WI38 (cell line): ENCODE results near the gene FAM124A.

ENCODE experiments used
- H3K4me3 ChIP-seq: 2 replicates; pipeline ENCODE4 v1.5.1; 2011; ENCODE audit warnings: low read depth, mild to moderate bottlenecking, control low read depth, low read length
- TF ChIP-seq, protein P1 (sequence below): IDR thresholded peaks from 2 replicates; pipeline ENCODE4 v1.5.1; 2012; ENCODE audit warnings: low read depth, mild to moderate bottlenecking, control low read depth, low read length

Gene FAM124A

GRCh38 chr13:51318876-51319275, 96.7 kb downstream of the FAM124A start:
- no peak overlapping the region for H3K4me3 ChIP-seq
- TF ChIP-seq, protein P1, sequence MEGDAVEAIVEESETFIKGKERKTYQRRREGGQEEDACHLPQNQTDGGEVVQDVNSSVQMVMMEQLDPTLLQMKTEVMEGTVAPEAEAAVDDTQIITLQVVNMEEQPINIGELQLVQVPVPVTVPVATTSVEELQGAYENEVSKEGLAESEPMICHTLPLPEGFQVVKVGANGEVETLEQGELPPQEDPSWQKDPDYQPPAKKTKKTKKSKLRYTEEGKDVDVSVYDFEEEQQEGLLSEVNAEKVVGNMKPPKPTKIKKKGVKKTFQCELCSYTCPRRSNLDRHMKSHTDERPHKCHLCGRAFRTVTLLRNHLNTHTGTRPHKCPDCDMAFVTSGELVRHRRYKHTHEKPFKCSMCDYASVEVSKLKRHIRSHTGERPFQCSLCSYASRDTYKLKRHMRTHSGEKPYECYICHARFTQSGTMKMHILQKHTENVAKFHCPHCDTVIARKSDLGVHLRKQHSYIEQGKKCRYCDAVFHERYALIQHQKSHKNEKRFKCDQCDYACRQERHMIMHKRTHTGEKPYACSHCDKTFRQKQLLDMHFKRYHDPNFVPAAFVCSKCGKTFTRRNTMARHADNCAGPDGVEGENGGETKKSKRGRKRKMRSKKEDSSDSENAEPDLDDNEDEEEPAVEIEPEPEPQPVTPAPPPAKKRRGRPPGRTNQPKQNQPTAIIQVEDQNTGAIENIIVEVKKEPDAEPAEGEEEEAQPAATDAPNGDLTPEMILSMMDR: no peak

DNA sequence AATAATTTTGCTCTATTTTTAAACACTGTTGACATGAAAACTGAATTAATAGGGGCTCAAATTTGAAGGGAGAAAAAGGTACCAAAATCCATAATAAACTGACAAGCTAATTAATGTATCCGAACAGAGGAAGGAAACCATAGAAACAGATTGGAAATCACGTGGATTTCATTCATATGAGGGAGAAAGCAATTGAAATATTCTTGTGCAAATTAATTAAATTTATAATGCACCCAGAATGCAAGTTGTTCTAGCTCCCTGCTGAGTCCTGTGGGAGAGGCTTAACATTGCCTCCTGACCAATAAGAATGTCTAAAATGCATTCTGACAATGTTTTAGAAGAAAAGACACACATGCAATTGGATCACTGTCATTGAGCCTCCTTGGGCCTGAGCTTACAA, 99.6 kb downstream of the FAM124A start:
- no peak overlapping the region for H3K4me3 ChIP-seq
- TF ChIP-seq, protein P1: no peak

GRCh38 chr13:51322826-51323225, 100.6 kb downstream of the FAM124A start:
- H3K4me3 ChIP-seq: no peak overlapping the region
- TF ChIP-seq, protein P1: no peak

- TF ChIP-seq, protein P1: no peak
- H3K4me3 ChIP-seq: no peak overlapping the region
Observed at GRCh38 chr13:51323824-51324511, 101.8 kb downstream of the FAM124A start.

GRCh38 chr13:51324714-51325420, 102.7 kb downstream of the FAM124A start:
- TF ChIP-seq, protein P1: no peak
- no peak overlapping the region for H3K4me3 ChIP-seq

GRCh38 chr13:51325837-51326236, 103.6 kb downstream of the FAM124A start:
- TF ChIP-seq, protein P1: no peak
- H3K4me3 ChIP-seq: no peak overlapping the region

- no peak overlapping the region for H3K4me3 ChIP-seq
- TF ChIP-seq, protein P1: no peak
Observed at GRCh38 chr13:51326777-51327176, 104.6 kb downstream of the FAM124A start.
